ENCODE results near the gene CSNK1G1. TPM values are rescaled to one million over a fixed set of nuclear protein-coding genes. Genes with fewer than 3 reads are reported as not detected.
"Not testable (repeated sequence)": the region's sequence is repeated elsewhere in the genome, so short reads cannot be mapped to it uniquely, and the experiment has no call there.

CSNK1G1 gene
- total and polyA plus RNA-seq, 2 of the 8 experiments (the other 6 are each of a cell fraction or from before 2014, with no cell fraction given): 6.0 to 12.9 TPM

DNA sequence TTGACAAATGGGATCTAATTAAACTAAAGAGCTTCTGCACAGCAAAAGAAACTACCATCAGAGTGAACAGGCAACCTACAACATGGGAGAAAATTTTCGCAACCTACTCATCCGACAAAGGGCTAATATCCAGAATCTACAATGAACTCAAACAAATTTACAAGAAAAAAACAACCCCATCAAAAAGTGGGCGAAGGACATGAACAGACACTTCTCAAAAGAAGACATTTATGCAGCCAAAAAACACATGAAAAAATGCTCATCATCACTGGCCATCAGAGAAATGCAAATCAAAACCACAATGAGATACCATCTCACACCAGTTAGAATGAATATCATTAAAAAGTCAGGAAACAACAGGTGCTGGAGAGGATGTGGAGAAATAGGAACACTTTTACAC is 24.3 kb downstream of the CSNK1G1 start:
- CTCF ChIA-PET (ENCODE audit: partially characterized antibody); H3K23me2 ChIP-seq (ENCODE audit: low read depth, low read length); POLR2A ChIA-PET (ENCODE audit: partially characterized antibody); H2BK12ac ChIP-seq (ENCODE audit: low read depth, low read length); H4K91ac ChIP-seq (replicated peaks; ENCODE audit: insufficient read length, low read length); H3K56ac ChIP-seq (replicated peaks; ENCODE audit: insufficient read length, low read depth, low read length); H3K4me1 ChIP-seq (replicated peaks in 1 of 4; ENCODE audit: control insufficient read depth in 3 of 4, insufficient read depth in 4 of 4, low read length in 3 of 4); H2AK5ac ChIP-seq (ENCODE audit: low read depth, low read length); FAIRE-seq; H3K4ac ChIP-seq (replicated peaks; ENCODE audit: insufficient read length, low read depth, low read length); H4K20me1 ChIP-seq (replicated peaks in 1 of 2; ENCODE audit: control insufficient read depth in 1 of 2, insufficient read depth in 2 of 2, low read length in 2 of 2); H3K79me2 ChIP-seq (ENCODE audit: control insufficient read depth in 1 of 2, insufficient read depth in 2 of 2, low read length in 2 of 2); H3K79me1 ChIP-seq (ENCODE audit: low read depth, low read length); H3K9ac ChIP-seq (replicated peaks in 1 of 4; ENCODE audit: extremely low read depth in 1 of 4, low read depth in 3 of 4, low read length in 3 of 4); H3K14ac ChIP-seq (ENCODE audit: insufficient read length); H2BK15ac ChIP-seq (ENCODE audit: low read length); H2BK20ac ChIP-seq (ENCODE audit: low read length); H2AFZ ChIP-seq (ENCODE audit: low read length); H3K36me3 ChIP-seq (ENCODE audit: control insufficient read depth in 2 of 4, insufficient read depth in 4 of 4, low read length in 3 of 4); H3K23ac ChIP-seq (ENCODE audit: insufficient read length); H2BK120ac ChIP-seq (replicated peaks; ENCODE audit: low read depth, low read length); H3K27me3 ChIP-seq (replicated peaks in 1 of 4; ENCODE audit: control insufficient read depth in 3 of 4, extremely low read depth in 1 of 4, insufficient read depth in 3 of 4, low read length in 3 of 4); H3K27ac ChIP-seq (ENCODE audit: low read depth, low read length); DNase-seq (ENCODE audit: low read depth in 1 of 2, low spot score in 2 of 2); H3K4me3 ChIP-seq (ENCODE audit: extremely low read depth in 1 of 4, insufficient read depth in 2 of 4, low read depth in 3 of 4, low read length in 4 of 4); H2BK5ac ChIP-seq (ENCODE audit: low read depth, low read length); H4K8ac ChIP-seq (ENCODE audit: extremely low read depth, insufficient read depth, low read length); H3K9me3 ChIP-seq (ENCODE audit: insufficient read depth in 2 of 2, low read depth in 1 of 2, low read length in 1 of 2); H3K18ac ChIP-seq (ENCODE audit: extremely low read depth, low read length); H4K5ac ChIP-seq (ENCODE audit: insufficient read length, low read depth, low read length); H3K4me2 ChIP-seq (ENCODE audit: insufficient read depth in 1 of 2, low read depth in 2 of 2, low read length in 2 of 2): not testable (repeated sequence)
- 70% methylated on average over 2 of the region's 3 CpGs; no CpG with 5 or more reads in 1 of the 2 experiments for WGBS, 2 experiments (ENCODE audit: extremely low coverage in 1 of 2, insufficient coverage in 1 of 2, insufficient read length in 1 of 2, insufficient replicate concordance in 2 of 2, low coverage in 1 of 2, low lambda C conversion rate in 2 of 2, missing lambda C conversion rate in 1 of 2)

- H2BK15ac ChIP-seq (ENCODE audit: low read length); H3K79me1 ChIP-seq (ENCODE audit: low read depth, low read length); H4K91ac ChIP-seq (replicated peaks; ENCODE audit: insufficient read length, low read length); H3K14ac ChIP-seq (ENCODE audit: insufficient read length); DNase-seq (ENCODE audit: low read depth in 1 of 2, low spot score in 2 of 2); H3K23ac ChIP-seq (ENCODE audit: insufficient read length); H3K9me3 ChIP-seq (ENCODE audit: insufficient read depth in 2 of 2, low read depth in 1 of 2, low read length in 1 of 2); H2AFZ ChIP-seq (ENCODE audit: low read length); FAIRE-seq; H3K18ac ChIP-seq (ENCODE audit: extremely low read depth, low read length); CTCF ChIA-PET (ENCODE audit: partially characterized antibody); H3K27me3 ChIP-seq (replicated peaks in 1 of 4; ENCODE audit: control insufficient read depth in 3 of 4, extremely low read depth in 1 of 4, insufficient read depth in 3 of 4, low read length in 3 of 4); H3K27ac ChIP-seq (ENCODE audit: low read depth, low read length); H3K4ac ChIP-seq (replicated peaks; ENCODE audit: insufficient read length, low read depth, low read length); H4K20me1 ChIP-seq (replicated peaks in 1 of 2; ENCODE audit: control insufficient read depth in 1 of 2, insufficient read depth in 2 of 2, low read length in 2 of 2); H3K4me2 ChIP-seq (ENCODE audit: insufficient read depth in 1 of 2, low read depth in 2 of 2, low read length in 2 of 2); H3K36me3 ChIP-seq (ENCODE audit: control insufficient read depth in 2 of 4, insufficient read depth in 4 of 4, low read length in 3 of 4); H3K4me3 ChIP-seq (ENCODE audit: extremely low read depth in 1 of 4, insufficient read depth in 2 of 4, low read depth in 3 of 4, low read length in 4 of 4); H2BK20ac ChIP-seq (ENCODE audit: low read length); H2AK5ac ChIP-seq (ENCODE audit: low read depth, low read length); H3K56ac ChIP-seq (replicated peaks; ENCODE audit: insufficient read length, low read depth, low read length); H4K8ac ChIP-seq (ENCODE audit: extremely low read depth, insufficient read depth, low read length); H3K4me1 ChIP-seq (replicated peaks in 1 of 4; ENCODE audit: control insufficient read depth in 3 of 4, insufficient read depth in 4 of 4, low read length in 3 of 4); H3K9ac ChIP-seq (replicated peaks in 1 of 4; ENCODE audit: extremely low read depth in 1 of 4, low read depth in 3 of 4, low read length in 3 of 4); H2BK12ac ChIP-seq (ENCODE audit: low read depth, low read length); H2BK5ac ChIP-seq (ENCODE audit: low read depth, low read length); H2BK120ac ChIP-seq (replicated peaks; ENCODE audit: low read depth, low read length); H4K5ac ChIP-seq (ENCODE audit: insufficient read length, low read depth, low read length); H3K23me2 ChIP-seq (ENCODE audit: low read depth, low read length): not testable (repeated sequence)
- 40% methylated on average over 3 of the region's 15 CpGs; no CpG with 5 or more reads in 1 of the 2 experiments for WGBS, 2 experiments (ENCODE audit: extremely low coverage in 1 of 2, insufficient coverage in 1 of 2, insufficient read length in 1 of 2, insufficient replicate concordance in 2 of 2, low coverage in 1 of 2, low lambda C conversion rate in 2 of 2, missing lambda C conversion rate in 1 of 2)
- peaks cover 0 to 13% of the 10 kb centered on the region in 2 experiments; a peak in 3 of 4 replicates for H3K79me2 ChIP-seq (ENCODE audit: control insufficient read depth in 1 of 2, insufficient read depth in 2 of 2, low read length in 2 of 2)
- POLR2A ChIA-PET (ENCODE audit: partially characterized antibody): interaction anchor here (0.7 kb wide), 1 partner anchor 54 kb away, joined by 3 read pairs; the partner anchor contains the start of gene PCLAF
Observed at GRCh38 chr15:64326975-64327374, 29.0 kb downstream of the CSNK1G1 start.
